HUES6 (cell line): ENCODE results near the gene RANBP17.

Experiments used
- H3K27ac ChIP-seq: 2 replicates; pipeline ENCODE4 v1.7.0; 2013; ENCODE audit warnings: low read depth, mild to moderate bottlenecking, low read length, inconsistent platforms
- H3K27me3 ChIP-seq: 2 replicates; pipeline ENCODE4 v1.6.1; 2013; ENCODE audit warnings: low read length; ENCODE audit not compliant: control insufficient read depth, insufficient read depth
- H3K36me3 ChIP-seq: 2 replicates; pipeline ENCODE4 v1.6.1; 2013; ENCODE audit warnings: low read length; ENCODE audit not compliant: control insufficient read depth, insufficient read depth
- H3K4me1 ChIP-seq: 2 replicates; pipeline ENCODE4 v1.6.1; 2013; ENCODE audit warnings: low read length; ENCODE audit not compliant: control insufficient read depth, insufficient read depth
- H3K4me3 ChIP-seq: 2 replicates; pipeline ENCODE4 v1.5.1; 2013; ENCODE audit warnings: low read depth, low read length
- H3K9ac ChIP-seq: one replicate; pipeline ENCODE4 v1.6.1; 2013; ENCODE audit warnings: mild to moderate bottlenecking, low read length
- H3K9me3 ChIP-seq: 2 replicates; pipeline ENCODE4 v1.6.1; 2013; ENCODE audit warnings: low read depth, low read length; ENCODE audit not compliant: control insufficient read depth, insufficient read depth

Gene RANBP17

DNA sequence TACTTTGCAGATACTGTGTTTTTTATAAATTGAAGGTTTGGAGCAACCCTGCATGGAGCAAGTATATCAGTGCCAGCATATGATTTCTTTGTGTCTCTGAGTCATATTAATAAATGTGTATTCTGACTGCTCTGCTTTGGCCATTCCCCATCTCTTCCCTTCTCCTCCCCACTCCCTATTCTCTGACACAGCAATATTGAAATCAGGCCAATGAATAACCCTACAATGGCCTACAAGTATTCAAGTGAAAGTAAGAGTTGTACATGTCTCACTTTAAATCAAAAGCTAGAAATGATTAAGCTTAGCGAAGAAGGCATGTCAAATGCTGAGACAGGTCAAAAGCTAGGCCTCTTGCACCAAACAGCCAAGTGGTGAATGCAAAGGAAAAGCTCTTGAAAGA, 365.0 kb downstream of the RANBP17 start:
- no peak overlapping the region for H3K27ac ChIP-seq
- no peaks in the 10 kb centered on the region for H3K36me3 ChIP-seq
- H3K9me3 ChIP-seq = no peaks in the 10 kb centered on the region
- no peak overlapping the region for H3K9ac ChIP-seq
- H3K4me3 ChIP-seq = no peak overlapping the region
- no peaks in the 10 kb centered on the region for H3K27me3 ChIP-seq
- H3K4me1 ChIP-seq = no peaks in the 10 kb centered on the region

DNA sequence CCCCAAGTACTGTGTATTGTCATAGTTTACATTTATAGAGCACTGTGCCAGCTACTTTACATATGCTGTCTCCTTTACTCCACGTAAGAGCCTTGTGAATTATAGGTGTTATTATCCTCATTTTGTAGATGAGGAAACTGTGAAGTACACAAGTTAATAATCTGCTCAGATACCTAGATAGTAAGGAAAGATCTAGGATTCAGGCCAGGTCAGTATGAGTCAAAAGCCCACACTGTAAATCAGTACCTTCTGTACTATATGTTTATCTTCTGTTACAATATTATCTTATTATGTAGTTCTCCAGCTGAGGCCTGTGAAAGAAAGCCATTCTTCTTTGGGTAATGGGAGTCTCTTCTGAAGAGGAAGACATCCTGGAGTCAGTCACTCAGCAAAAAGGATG, 374.8 kb downstream of the RANBP17 start:
- Histone ChIP-seq H3K4me3 (no peak overlapping the region), H3K36me3 (no peaks in the 10 kb centered on the region), H3K27me3 (no peaks in the 10 kb centered on the region), H3K4me1 (no peaks in the 10 kb centered on the region), H3K9ac (no peak overlapping the region), H3K9me3 (no peaks in the 10 kb centered on the region), H3K27ac (no peak overlapping the region)

DNA sequence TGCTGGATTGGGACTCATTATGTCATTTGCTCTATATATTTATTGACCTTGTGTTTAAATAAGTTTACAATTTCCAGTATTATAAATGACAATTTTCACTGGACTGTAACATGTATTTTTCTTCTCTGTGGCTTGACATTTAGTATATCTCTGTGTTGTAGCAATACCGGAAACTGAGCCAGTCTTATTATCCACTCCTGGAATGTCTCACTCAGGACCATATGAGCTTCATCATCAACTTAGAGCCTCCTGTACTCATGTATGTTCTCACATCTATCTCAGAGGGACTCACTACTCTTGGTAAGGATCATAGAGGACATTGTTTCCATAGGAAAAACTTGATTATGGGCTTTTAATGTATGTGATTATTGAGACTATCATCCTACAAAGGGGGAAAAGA, 380.7 kb downstream of the RANBP17 start:
- Histone ChIP-seq H3K9me3 (no peaks in the 10 kb centered on the region), H3K27me3 (no peaks in the 10 kb centered on the region), H3K9ac (no peak overlapping the region), H3K36me3 (no peaks in the 10 kb centered on the region), H3K4me1 (no peaks in the 10 kb centered on the region), H3K27ac (no peak overlapping the region), H3K4me3 (no peak overlapping the region)

DNA sequence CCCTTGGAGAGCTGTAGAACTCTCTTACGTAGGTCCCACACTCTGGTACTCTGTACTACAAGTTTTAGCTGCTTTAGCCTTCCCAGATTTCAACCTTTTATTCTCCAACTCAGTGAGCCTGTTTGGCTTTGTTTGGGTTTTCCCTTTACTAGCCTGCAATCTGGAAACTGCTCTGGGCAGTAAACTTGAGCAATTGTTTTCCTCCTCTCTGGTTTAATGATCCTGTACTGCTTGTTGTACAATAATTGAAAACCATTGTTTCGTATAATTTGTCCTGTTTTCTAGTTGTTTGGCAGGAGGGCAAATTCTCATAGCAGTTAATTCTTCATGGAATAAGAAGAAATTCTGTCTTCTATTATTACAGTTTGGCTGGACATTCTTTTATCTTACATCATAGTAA, 384.4 kb downstream of the RANBP17 start:
- H3K4me1 ChIP-seq = no peaks in the 10 kb centered on the region
- no peaks in the 10 kb centered on the region for H3K27me3 ChIP-seq
- H3K27ac ChIP-seq = no peak overlapping the region
- H3K4me3 ChIP-seq = no peak overlapping the region
- no peak overlapping the region for H3K9ac ChIP-seq
- H3K9me3 ChIP-seq = 0 out of 2 replicates have a peak, but pooled peaks cover 3% of the 10 kb centered on the region
- no peaks in the 10 kb centered on the region for H3K36me3 ChIP-seq

DNA sequence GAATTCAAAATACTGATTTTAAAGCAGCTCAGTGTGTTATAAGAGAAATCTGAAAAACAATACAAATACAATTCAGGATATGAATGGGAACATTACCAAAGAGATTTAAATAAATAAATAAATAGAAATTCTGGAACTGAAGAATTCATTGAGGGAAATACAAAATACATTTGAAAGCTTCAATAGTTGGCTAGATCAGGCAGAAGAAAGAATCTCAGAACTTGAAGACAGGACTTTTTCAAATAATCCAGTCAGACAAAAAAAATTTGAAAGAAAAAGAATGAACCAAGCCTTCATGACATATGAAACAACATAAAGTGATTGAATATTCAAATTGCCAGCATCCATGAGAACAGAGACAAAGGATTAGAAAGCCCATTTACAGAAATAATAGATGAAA, 387.6 kb downstream of the RANBP17 start:
- H3K27ac ChIP-seq = no peak overlapping the region
- H3K27me3 ChIP-seq = no peaks in the 10 kb centered on the region
- 0 out of 2 replicates have a peak, but pooled peaks cover 3% of the 10 kb centered on the region for H3K9me3 ChIP-seq
- H3K4me3 ChIP-seq = no peak overlapping the region
- H3K9ac ChIP-seq = no peak overlapping the region
- no peaks in the 10 kb centered on the region for H3K4me1 ChIP-seq
- H3K36me3 ChIP-seq = no peaks in the 10 kb centered on the region

DNA sequence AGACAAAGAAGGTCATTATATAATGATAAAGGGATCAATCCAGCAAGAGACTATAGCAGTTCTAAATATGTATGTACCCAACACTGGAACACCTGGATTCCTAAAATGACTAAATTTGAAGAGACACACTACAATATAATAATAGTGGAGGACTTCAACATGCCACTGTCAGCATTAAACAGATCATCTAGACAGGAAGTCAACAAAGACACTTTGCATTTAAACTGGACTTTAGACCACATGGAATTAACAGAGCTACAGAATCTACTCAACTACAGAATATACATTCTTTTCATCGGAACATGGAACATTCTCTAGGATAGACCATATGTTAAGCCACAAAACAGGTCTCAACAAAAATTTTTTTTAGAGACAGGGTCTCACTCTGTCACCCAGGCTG, 388.9 kb downstream of the RANBP17 start:
- Histone ChIP-seq H3K9me3 (0 out of 2 replicates have a peak, but pooled peaks cover 3% of the 10 kb centered on the region), H3K27ac (no peak overlapping the region)

DNA sequence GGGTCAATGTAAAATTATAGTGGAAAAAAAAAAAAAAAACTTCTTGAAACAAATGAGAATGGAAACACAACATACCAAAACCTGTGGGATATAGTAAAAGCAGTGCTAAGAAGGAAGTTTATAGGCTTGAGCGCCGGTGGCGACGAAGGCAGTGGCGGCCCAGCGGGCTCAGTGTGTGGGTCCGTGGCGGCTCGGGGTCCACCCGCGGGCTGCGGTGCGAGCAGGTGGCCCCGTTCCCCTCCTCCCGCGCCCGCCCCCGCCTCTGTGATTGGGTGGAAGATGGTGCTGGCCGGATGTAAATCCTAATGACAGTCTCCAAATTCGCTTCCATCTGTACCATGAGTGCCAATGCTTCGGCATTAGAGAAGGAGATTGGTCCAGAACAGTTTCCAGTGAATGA, 389.7 kb downstream of the RANBP17 start:
- H3K4me3 ChIP-seq = no peak overlapping the region
- no peak overlapping the region for H3K27ac ChIP-seq
- no peaks in the 10 kb centered on the region for H3K4me1 ChIP-seq
- no peak overlapping the region for H3K9ac ChIP-seq
- H3K36me3 ChIP-seq = no peaks in the 10 kb centered on the region
- H3K9me3 ChIP-seq = 0 out of 2 replicates have a peak, but pooled peaks cover 3% of the 10 kb centered on the region
- no peaks in the 10 kb centered on the region for H3K27me3 ChIP-seq

More for the DNA sequence above, 388.9 kb downstream of the RANBP17 start:
- Histone ChIP-seq H3K4me3 (no peak overlapping the region), H3K9ac (no peak overlapping the region), H3K36me3 (no peaks in the 10 kb centered on the region), H3K4me1 (no peaks in the 10 kb centered on the region), H3K27me3 (no peaks in the 10 kb centered on the region)

DNA sequence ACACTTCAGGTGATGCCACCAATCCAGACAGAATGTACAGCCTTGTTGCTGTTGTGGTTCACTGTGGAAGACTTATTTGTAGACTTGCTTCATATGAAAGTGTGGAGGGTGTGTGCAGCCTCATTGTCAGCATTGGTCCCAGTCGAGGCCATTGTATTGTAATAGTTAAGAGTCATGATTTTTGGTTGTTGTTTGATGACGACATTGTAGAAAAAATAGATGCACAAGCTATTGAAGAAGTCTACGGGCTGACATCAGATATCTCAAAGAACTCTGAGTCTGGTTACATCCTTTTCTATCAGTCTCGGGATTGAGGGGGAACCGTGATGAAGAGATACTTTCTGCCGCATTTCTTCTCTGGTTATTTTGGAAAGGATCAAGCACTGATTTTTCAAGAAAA, 390.9 kb downstream of the RANBP17 start:
- Histone ChIP-seq H3K9me3 (0 out of 2 replicates have a peak, but pooled peaks cover 3% of the 10 kb centered on the region), H3K27me3 (no peaks in the 10 kb centered on the region), H3K36me3 (no peaks in the 10 kb centered on the region), H3K27ac (no peak overlapping the region), H3K4me3 (no peak overlapping the region), H3K9ac (no peak overlapping the region), H3K4me1 (no peaks in the 10 kb centered on the region)

DNA sequence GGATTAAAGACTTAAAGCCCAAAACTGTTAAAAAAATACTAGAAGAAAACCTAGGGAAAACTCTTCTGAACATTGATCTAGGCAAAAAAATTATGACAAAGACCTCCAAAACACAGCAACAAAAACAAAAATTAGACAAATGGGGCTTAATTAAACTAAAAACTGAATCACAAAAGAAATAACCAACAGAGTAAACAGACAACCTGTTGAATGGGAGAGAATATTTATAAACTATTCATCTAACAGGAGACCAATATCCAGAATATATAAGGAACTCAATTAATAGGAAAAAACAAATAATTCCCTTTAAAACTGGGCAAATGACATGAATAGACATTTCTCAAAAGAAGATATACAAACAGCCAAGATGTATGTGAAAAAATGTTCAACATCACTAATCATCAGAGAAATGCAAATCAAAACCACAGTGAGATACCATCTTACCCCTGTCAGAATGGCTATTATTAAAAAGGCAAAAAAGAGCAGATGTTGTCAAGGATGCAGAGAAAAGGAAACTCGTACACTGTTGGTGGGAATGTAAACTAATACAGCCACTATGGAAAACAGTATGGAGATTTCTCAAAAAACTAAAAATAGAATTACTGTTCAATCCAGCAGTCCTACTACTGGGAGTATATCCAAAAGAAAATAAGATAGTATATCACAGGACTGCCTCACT, 397.1 kb downstream of the RANBP17 start:
- no peaks in the 10 kb centered on the region for H3K27me3 ChIP-seq

DNA sequence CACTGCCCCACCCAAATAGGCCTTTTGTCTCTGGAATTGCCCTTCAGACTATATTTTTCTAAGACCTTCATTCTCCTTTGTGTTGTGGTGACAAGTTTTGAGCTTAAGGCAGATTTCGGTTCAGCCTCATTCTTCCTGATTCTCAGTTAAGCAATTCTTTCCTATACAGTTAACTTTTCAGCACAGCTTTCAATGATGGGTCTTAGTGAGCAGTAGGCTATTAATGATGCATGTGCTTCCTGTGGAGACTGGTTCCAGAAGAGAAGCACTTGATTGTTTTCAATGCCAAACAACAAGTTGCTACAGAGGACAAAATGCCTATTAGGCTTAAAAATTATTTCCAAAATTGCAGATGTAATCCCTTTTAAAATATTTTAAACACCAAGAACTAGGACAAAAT, 399.5 kb downstream of the RANBP17 start:
- Histone ChIP-seq H3K9ac (no peak overlapping the region), H3K4me1 (no peaks in the 10 kb centered on the region), H3K4me3 (no peak overlapping the region), H3K27ac (no peak overlapping the region), H3K27me3 (no peaks in the 10 kb centered on the region), H3K36me3 (no peaks in the 10 kb centered on the region), H3K9me3 (no peaks in the 10 kb centered on the region)

More for the DNA sequence above, 397.1 kb downstream of the RANBP17 start:
- Histone ChIP-seq H3K36me3 (no peaks in the 10 kb centered on the region), H3K4me1 (no peaks in the 10 kb centered on the region), H3K9me3 (no peaks in the 10 kb centered on the region), H3K9ac (no peak overlapping the region), H3K27ac (no peak overlapping the region), H3K4me3 (no peak overlapping the region)

DNA sequence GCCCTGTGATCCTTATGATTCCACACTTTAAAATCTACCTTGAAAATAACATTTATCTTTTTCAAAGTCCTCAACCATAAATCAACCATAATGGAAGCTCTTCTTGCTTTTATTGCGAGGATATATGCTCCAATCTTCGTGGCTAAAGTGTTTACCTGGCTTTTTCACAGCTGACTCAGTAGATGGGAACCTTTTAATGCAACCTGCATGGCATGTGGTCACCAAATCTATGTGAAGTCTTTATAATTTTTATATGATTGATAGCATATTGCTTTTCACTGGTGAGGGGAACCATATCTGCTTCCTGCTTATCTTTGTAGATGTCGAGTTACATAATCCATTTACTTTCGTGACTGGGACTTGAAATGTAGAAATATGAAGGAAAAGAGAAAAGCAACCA, 400.1 kb downstream of the RANBP17 start:
- Histone ChIP-seq H3K4me1 (no peaks in the 10 kb centered on the region), H3K36me3 (no peaks in the 10 kb centered on the region), H3K9ac (no peak overlapping the region), H3K4me3 (no peak overlapping the region), H3K27ac (no peak overlapping the region), H3K27me3 (no peaks in the 10 kb centered on the region), H3K9me3 (no peaks in the 10 kb centered on the region)
